Measurements from ENCODE around the gene FGD4. TPM values are rescaled to one million over a fixed set of nuclear protein-coding genes. Genes with fewer than 3 reads are reported as not detected.

The FGD4 gene
- total RNA-seq, 4 donors from 2014 or later, result 32.5 to 51.4 (median 38.8) TPM

DNA sequence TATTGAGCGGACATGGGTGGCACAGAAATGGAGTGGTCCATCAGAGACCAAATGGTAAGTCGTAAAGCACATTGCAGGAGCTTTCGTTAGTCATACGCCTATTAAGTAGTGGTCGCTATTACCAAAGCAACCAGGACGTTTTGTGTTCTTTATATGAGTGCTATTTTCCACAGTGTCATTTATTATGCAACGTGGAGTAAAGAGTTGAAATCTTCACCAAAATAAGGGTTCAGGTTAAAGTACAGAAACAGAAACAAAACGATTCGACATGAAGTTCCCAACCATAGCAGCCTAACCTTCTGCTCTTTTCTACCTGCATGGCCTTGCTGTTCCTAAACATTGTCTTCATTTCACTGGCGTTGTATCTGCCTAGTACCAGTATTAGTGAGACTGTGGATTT is 20.1 kb upstream of the FGD4 start:
- H3K27ac ChIP-seq, result no peak overlapping the region
- H3K9me3 ChIP-seq, result no peaks in the 10 kb centered on the region
- no peaks in the 10 kb centered on the region for H3K36me3 ChIP-seq
- intact Hi-C loops (cut with DNase I), result no loop called here
- 92 to 94% methylated on average over 10 of the region's 10 CpGs for WGBS, 2 donors
- no peak overlapping the region for H3K4me3 ChIP-seq (replicated peaks in 1 of 3)
- no peaks in the 10 kb centered on the region for H3K27me3 ChIP-seq
- TF ChIP-seq, protein P1, sequence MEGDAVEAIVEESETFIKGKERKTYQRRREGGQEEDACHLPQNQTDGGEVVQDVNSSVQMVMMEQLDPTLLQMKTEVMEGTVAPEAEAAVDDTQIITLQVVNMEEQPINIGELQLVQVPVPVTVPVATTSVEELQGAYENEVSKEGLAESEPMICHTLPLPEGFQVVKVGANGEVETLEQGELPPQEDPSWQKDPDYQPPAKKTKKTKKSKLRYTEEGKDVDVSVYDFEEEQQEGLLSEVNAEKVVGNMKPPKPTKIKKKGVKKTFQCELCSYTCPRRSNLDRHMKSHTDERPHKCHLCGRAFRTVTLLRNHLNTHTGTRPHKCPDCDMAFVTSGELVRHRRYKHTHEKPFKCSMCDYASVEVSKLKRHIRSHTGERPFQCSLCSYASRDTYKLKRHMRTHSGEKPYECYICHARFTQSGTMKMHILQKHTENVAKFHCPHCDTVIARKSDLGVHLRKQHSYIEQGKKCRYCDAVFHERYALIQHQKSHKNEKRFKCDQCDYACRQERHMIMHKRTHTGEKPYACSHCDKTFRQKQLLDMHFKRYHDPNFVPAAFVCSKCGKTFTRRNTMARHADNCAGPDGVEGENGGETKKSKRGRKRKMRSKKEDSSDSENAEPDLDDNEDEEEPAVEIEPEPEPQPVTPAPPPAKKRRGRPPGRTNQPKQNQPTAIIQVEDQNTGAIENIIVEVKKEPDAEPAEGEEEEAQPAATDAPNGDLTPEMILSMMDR (IDR thresholded peaks at IDR 0.05), result no peak
- no peak for TF ChIP-seq POLR2A (IDR thresholded peaks at IDR 0.05)
- H3K4me1 ChIP-seq, result no peaks in the 10 kb centered on the region
- DNase-seq, result no peak

DNA sequence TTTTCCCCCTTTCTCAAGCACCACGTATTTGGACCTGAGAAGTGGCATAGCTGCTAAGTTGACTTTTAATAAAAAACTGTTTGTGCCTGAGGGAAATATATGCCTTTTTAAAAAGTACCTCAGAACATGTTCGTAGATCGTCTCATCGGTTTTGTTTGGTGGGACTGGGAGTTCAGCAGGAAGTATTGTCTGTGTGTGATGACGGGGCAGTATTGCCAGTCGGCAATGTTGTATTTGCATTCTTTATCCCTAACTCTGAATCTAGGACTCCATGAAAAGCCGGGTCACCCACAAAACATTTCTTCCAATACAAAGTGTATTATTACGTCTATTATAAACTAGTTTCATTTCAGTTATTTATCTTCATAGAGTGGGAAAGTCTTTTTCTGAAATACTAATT is 19.7 kb upstream of the FGD4 start:
- Histone ChIP-seq H3K27ac (no peak overlapping the region), H3K4me3 (replicated peaks in 1 of 3) (no peak overlapping the region), H3K36me3 (no peaks in the 10 kb centered on the region), H3K4me1 (no peaks in the 10 kb centered on the region), H3K9me3 (no peaks in the 10 kb centered on the region), H3K27me3 (no peaks in the 10 kb centered on the region)
- WGBS, 2 donors, result 85 to 91% methylated on average over 8 of the region's 8 CpGs
- intact Hi-C loops (cut with DNase I), result no loop called here
- no peak for DNase-seq
- no peak for TF ChIP-seq POLR2A (IDR thresholded peaks at IDR 0.05)

DNA sequence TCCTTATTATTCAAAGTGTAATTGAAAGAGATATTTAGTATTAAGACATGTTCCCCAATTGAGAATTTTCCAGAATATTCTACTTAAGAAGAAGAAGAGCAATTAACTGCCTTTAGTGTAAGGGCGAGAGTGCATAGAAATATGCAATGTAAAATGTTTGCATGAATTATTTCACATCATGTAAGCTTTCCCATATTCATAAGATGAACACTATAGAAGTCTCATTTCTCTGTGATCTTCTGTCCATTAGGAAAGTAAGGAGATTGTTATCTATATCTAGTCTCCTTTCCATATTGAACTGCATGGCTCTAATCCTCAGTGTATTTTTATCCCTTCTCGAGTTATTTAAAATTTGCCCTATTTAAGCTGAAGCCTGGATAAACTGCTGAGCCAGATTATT is 17.1 kb upstream of the FGD4 start:
- no peak overlapping the region for H3K27ac ChIP-seq
- TF ChIP-seq, protein P1 (IDR thresholded peaks at IDR 0.05), result no peak
- no peak for TF ChIP-seq POLR2A (IDR thresholded peaks at IDR 0.05)
- no peaks in the 10 kb centered on the region for H3K4me1 ChIP-seq
- 79 to 90% methylated on average over 2 of the region's 2 CpGs for WGBS, 2 donors
- H3K9me3 ChIP-seq, result no peaks in the 10 kb centered on the region
- H3K27me3 ChIP-seq, result no peaks in the 10 kb centered on the region
- H3K4me3 ChIP-seq (replicated peaks in 1 of 3), result no peak overlapping the region
- no peak for DNase-seq
- intact Hi-C loops (cut with DNase I), result no loop called here
- H3K36me3 ChIP-seq, result no peaks in the 10 kb centered on the region

DNA sequence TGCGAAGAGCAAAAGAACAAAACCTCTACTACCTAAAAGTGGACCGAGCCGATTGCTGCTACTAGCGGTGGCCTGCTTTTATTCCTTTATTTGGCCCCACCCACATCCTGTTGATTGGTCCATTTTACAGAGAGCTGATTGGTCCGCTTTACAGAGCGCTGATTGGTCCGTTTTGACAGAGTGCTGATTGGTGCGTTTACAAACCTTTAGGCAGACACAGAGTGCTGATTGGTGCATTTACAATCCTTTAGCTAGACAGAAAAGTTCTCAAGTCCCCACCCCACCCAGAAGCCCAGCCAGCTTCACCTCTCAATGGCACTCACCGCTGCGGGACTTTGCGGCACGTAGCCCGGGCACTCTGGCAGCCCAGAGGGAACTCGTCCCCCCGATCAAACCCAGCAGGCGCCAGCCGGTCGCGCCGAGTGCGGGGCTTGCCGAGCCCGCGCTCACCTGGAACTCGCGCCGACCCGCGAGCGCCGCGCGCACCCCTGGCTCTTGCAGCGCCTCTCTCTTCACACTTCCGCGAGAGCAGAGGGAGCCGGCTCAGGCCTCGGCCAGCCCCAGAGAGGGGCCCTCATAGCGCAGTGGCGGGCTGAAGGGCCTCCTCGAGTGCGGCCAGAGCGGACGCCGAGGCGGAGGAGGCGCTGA is 8.7 kb upstream of the FGD4 start:
- Histone ChIP-seq H3K27me3 (no peaks in the 10 kb centered on the region), H3K27ac (no peak overlapping the region), H3K4me3 (replicated peaks in 1 of 3) (peak overlapping the region in 1 of 3 donors; percentile 27), H3K36me3 (no peaks in the 10 kb centered on the region), H3K9me3 (no peaks in the 10 kb centered on the region), H3K4me1 (no peaks in the 10 kb centered on the region)
- DNase-seq, result peak; percentile 63 to 68
- TF ChIP-seq, protein P1 (IDR thresholded peaks at IDR 0.05), result no peak
- no peak for TF ChIP-seq POLR2A (IDR thresholded peaks at IDR 0.05)
- intact Hi-C loops (cut with DNase I), result no loop called here
- WGBS, 2 donors, result 48 to 63% methylated on average over 22 to 45 of the region's 47 CpGs

DNA sequence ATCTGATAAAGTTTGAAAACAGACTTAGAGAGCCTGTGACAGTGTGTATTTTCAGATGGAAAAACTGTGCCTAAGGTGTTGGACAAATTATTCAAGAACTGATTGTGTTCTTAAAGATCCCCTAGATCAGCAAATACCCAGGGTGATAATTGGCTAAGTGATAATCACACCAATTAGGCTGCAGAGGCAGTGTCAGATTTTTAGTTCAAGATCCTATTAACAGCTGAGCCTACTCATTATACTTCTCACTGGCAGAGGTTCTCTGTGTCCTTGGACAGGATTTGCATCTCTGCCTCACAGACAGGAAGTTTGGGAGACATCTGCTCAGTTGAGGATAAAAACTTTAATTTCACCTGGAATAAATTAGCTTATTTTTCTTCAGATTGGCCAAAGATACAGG is 4.3 kb upstream of the FGD4 start:
- H3K9me3 ChIP-seq, result no peaks in the 10 kb centered on the region
- intact Hi-C loops (cut with DNase I), result no loop called here
- peaks cover 0 to 8% of the 10 kb centered on the region in 2 donors for H3K4me1 ChIP-seq
- no peaks in the 10 kb centered on the region for H3K36me3 ChIP-seq
- H3K4me3 ChIP-seq (replicated peaks in 1 of 3), result no peak overlapping the region
- TF ChIP-seq, protein P1 (IDR thresholded peaks at IDR 0.05), result no peak
- no peak for TF ChIP-seq POLR2A (IDR thresholded peaks at IDR 0.05)
- no peaks in the 10 kb centered on the region for H3K27me3 ChIP-seq
- no peak for DNase-seq
- no peak overlapping the region for H3K27ac ChIP-seq
